T-cell (primary cell): ENCODE data around the gene KCNJ4. TPM values are rescaled to one million over a fixed set of nuclear protein-coding genes. Genes with fewer than 3 reads are reported as not detected.

Experiments used
- ATAC-seq, 4 experiments: fragments of 200-7000 bp in 3 of 4; fragments of 150-1000 bp in 1 of 4; cut with Tn5 transposase; replicated peaks in 1 of 4; 1 replicate in 3 of 4; 2 replicates in 1 of 4; pipeline ENCODE4 v1.10.0; 2021; ENCODE audit warnings: moderate library complexity in 3 of 4, mild to moderate bottlenecking in 2 of 4, moderate number of reproducible peaks in 1 of 4
- CTCF ChIA-PET, 2 donors: fragments of 300-600 bp; sonication (Branson Sonifier 250); formaldehyde crosslinking; loops; one replicate each; lab custom pipeline; 2022; ENCODE audit warnings: antibody characterized with exemption in 2 of 2; lab: Charles Lee
- POLR2A ChIA-PET, 2 donors: fragments of 300-600 bp; sonication (Branson Sonifier 250); formaldehyde crosslinking; loops; one replicate each; lab custom pipeline; 2022; ENCODE audit warnings: antibody characterized with exemption in 2 of 2; lab: Charles Lee
- DNase-seq, 35 experiments: peaks; one replicate each; pipeline versions ENCODE4 v3.0.0 to v3.0.0-alpha.2; 2013 to 2023
- H3K27ac ChIP-seq: one replicate; pipeline ENCODE4 v1.5.1; 2013; ENCODE audit warnings: low read length
- H3K27me3 ChIP-seq, 2 experiments: replicated peaks in 1 of 2; 1 replicate in 1 of 2; 2 replicates in 1 of 2; pipeline versions ENCODE4 v1.6.1 to v1.7.0; 2013; ENCODE audit warnings: low read length in 1 of 2, mixed read lengths in 1 of 2; ENCODE audit not compliant: control insufficient read depth in 2 of 2, insufficient read depth in 2 of 2; ENCODE audit errors: extremely low read depth in 1 of 2
- H3K36me3 ChIP-seq, 2 donors: 1 replicate in 1 of 2; 2 replicates in 1 of 2; pipeline versions ENCODE4 v1.6.1 to v1.7.0; 2013; ENCODE audit warnings: low read length in 1 of 2; ENCODE audit not compliant: control insufficient read depth in 2 of 2, insufficient read depth in 1 of 2; ENCODE audit errors: extremely low read depth in 1 of 2
- H3K4me1 ChIP-seq, 2 experiments: 1 replicate in 1 of 2; 2 replicates in 1 of 2; pipeline versions ENCODE4 v1.6.1 to v1.7.0; 2013; ENCODE audit warnings: low read length in 2 of 2, mixed read lengths in 1 of 2; ENCODE audit not compliant: insufficient read depth in 2 of 2, control insufficient read depth in 1 of 2; ENCODE audit errors: extremely low read depth in 1 of 2
- H3K4me3 ChIP-seq, 2 donors: 1 replicate in 1 of 2; 2 replicates in 1 of 2; pipeline versions ENCODE4 v1.5.1 to v1.7.0; 2013; ENCODE audit warnings: mild to moderate bottlenecking in 2 of 2, low read length in 1 of 2, moderate library complexity in 1 of 2; ENCODE audit not compliant: control insufficient read depth in 1 of 2; ENCODE audit errors: extremely low read depth in 1 of 2
- H3K9me3 ChIP-seq: 2 replicates; pipeline ENCODE4 v1.7.0; 2013
- H3K27ac Mint-ChIP-seq, 2 donors: one replicate each; pipeline ENCODE4 v1.8.0; 2020 to 2021; ENCODE audit warnings: mild to moderate bottlenecking in 2 of 2, mixed read lengths in 2 of 2
- H3K27me3 Mint-ChIP-seq, 2 donors: one replicate each; pipeline ENCODE4 v1.8.0; 2021 to 2022; ENCODE audit warnings: mixed read lengths in 2 of 2
- H3K36me3 Mint-ChIP-seq: one replicate; pipeline ENCODE4 v1.8.0; 2021; ENCODE audit warnings: mixed read lengths
- H3K4me1 Mint-ChIP-seq, 3 donors: one replicate each; pipeline ENCODE4 v1.8.0; 2020 to 2022; ENCODE audit warnings: mixed read lengths in 3 of 3, mild to moderate bottlenecking in 1 of 3
- H3K4me3 Mint-ChIP-seq, 3 donors: one replicate each; pipeline ENCODE4 v1.8.0; 2020 to 2022; ENCODE audit warnings: mild to moderate bottlenecking in 3 of 3, mixed read lengths in 3 of 3, moderate library complexity in 3 of 3
- H3K9me3 Mint-ChIP-seq, 3 donors: one replicate each; pipeline ENCODE4 v1.8.0; 2020 to 2022; ENCODE audit warnings: mixed read lengths in 3 of 3
- WGBS: methylation state at CpG from one replicate; pipeline ENCODE4 v1.1.5; 2013; ENCODE audit warnings: missing lambda C conversion rate; ENCODE audit not compliant: insufficient coverage; 5-methylcytosine and 5-hydroxymethylcytosine counted together
- total RNA-seq, 35 experiments: library from RNA in 6 of 35; stranded (reverse) in 6 of 35; fragments of 120-200 nt in 1 of 35; gene quantifications; one replicate each; pipeline versions ENCODE4 v1.2.1 to v1.2.4 and lab custom pipeline; 2013 to 2026

KCNJ4 gene
- total RNA-seq, 5 donors from 2014 or later (not counting 1 experiment from before 2014, with no cell fraction given), result not detected

DNA sequence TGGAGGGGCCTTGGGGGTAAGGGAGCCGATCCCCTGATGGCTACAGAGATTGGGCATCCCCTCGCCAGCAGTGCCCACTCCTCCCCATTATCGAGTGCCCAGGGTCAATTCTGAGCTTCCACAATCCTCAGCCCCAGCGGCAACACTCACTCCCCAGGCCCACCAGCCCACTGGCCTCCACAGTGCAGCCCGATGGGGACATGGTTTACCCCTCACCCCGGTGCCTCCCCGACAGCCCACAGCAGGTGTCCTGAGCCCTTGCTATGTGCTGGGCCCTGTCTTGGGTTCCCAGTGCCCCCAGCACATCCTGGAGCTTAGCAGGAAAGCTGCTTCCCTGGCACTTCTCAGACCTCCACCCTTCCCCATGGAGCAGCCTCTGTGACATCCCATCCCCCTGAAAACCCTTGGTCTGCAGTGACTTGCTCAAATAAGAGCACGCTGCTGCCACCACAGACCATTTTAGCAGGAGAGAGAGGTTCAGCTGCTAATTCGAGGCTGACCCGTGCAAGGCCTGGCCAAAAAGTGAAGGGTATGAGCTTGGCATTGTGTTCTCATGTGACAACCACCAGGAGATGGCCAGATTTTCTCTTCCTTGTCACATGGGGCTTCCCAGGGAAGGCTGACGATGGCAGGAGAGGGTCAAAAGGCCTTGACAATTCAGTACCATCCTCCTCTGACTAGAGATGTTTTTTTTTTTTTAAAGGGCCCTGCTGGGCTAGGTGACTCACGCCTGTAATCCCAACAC is 23.6 kb downstream of the KCNJ4 start:
- 89% methylated on average over 10 of the region's 12 CpGs for WGBS
- Histone ChIP-seq H3K27me3 (peaks cover 0 to 16% of the 10 kb centered on the region in 2 experiments), H3K36me3 (no peaks in the 10 kb centered on the region), H3K4me3 (no peak overlapping the region), H3K4me1 (no peaks in the 10 kb centered on the region), H3K27ac (no peak overlapping the region), H3K9me3 (no peaks in the 10 kb centered on the region)
- ATAC-seq (no peak), DNase-seq (no peak)
- H3K27ac Mint-ChIP-seq, result no peak overlapping the region
- H3K27me3 Mint-ChIP-seq, result peaks cover 0 to 5% of the 10 kb centered on the region in 2 donors
- ChIA-PET POLR2A (no interaction called here), CTCF (no interaction called here)
- no peak overlapping the region for H3K4me3 Mint-ChIP-seq
- no peaks in the 10 kb centered on the region for H3K9me3 Mint-ChIP-seq
- H3K36me3 Mint-ChIP-seq, result no peaks in the 10 kb centered on the region
- H3K4me1 Mint-ChIP-seq, result no peaks in the 10 kb centered on the region

DNA sequence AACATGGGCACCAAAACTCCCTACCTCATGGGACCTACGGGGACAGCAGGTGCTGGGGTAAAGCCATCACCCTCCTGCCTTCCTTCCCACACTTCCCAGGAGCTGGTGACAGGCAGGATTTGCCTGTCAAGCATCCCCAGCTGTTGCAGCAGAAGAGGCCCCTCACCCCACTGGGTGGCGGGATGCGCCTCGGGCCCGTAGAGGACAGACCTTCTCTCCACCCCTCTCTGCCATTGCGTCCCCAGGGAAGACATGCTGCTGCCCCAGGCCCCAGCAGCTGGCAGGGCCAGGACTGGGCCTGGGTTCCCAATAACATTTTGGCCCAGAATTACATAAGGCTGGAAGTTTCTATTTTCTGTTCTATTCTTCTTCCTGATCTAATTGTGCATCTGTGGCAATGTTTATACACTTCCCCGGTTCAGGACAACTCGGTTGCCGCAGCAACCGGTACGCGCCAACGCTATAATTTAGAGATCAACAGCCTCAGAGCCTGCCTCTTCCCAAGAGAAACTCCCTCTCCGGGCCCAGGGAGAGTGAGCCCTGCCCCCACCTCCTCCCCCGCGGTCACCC is 25.4 kb downstream of the KCNJ4 start:
- H3K4me3 ChIP-seq, result no peak overlapping the region
- CTCF ChIA-PET, result no interaction called here
- no peak overlapping the region for H3K27ac ChIP-seq
- ATAC-seq, result no peak
- H3K4me1 ChIP-seq, result no peaks in the 10 kb centered on the region
- no peak for DNase-seq
- H3K4me1 Mint-ChIP-seq, result no peaks in the 10 kb centered on the region
- POLR2A ChIA-PET, result interaction anchor here in 1 of 2 donors (0.6 kb wide), 1 partner anchor 146 kb away, joined by 10 read pairs; no protein-coding TSS in a partner anchor
- H3K27ac Mint-ChIP-seq, result no peak overlapping the region
- H3K36me3 Mint-ChIP-seq, result no peaks in the 10 kb centered on the region
- H3K4me3 Mint-ChIP-seq, result no peak overlapping the region
- H3K9me3 ChIP-seq, result no peaks in the 10 kb centered on the region
- WGBS, result 81% methylated on average over 11 of the region's 16 CpGs
- no peaks in the 10 kb centered on the region for H3K9me3 Mint-ChIP-seq
- no peaks in the 10 kb centered on the region for H3K36me3 ChIP-seq
- peaks cover 0 to 1% of the 10 kb centered on the region in 2 donors for H3K27me3 Mint-ChIP-seq
- H3K27me3 ChIP-seq, result peaks cover 0 to 13% of the 10 kb centered on the region in 2 experiments

DNA sequence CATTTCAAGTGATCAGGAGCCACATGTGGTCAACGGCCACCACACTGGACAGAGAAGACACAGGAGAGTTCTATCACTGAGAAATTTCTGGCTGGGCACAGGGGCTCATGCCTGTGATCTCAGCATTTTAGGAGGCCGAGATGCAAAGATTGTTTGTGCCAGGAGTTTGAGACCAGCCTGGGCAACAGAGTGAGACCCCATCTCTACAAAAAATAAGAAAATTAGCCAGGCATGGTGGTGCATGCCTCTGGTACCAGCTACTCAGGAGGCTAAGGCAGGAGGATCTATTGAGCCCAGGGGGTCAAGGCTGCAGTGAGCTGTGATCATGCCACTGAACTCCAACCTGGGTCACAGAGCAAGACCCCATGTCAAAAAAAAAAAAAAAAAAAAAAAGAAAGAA is 26.3 kb downstream of the KCNJ4 start:
- DNase-seq (no peak), ATAC-seq (no peak)
- Mint-ChIP-seq H3K27ac (no peak overlapping the region), H3K4me3 (no peak overlapping the region), H3K9me3 (no peaks in the 10 kb centered on the region), H3K27me3 (no peaks in the 10 kb centered on the region), H3K36me3 (no peaks in the 10 kb centered on the region), H3K4me1 (no peaks in the 10 kb centered on the region)
- Histone ChIP-seq H3K4me3 (no peak overlapping the region), H3K4me1 (no peaks in the 10 kb centered on the region), H3K27me3 (peaks cover 0 to 6% of the 10 kb centered on the region in 2 experiments), H3K36me3 (no peaks in the 10 kb centered on the region), H3K27ac (no peak overlapping the region), H3K9me3 (no peaks in the 10 kb centered on the region)
- POLR2A ChIA-PET, result no interaction called here
- WGBS, result 18% methylated on average over 1 of the region's 2 CpGs
- CTCF ChIA-PET, result no interaction called here

DNA sequence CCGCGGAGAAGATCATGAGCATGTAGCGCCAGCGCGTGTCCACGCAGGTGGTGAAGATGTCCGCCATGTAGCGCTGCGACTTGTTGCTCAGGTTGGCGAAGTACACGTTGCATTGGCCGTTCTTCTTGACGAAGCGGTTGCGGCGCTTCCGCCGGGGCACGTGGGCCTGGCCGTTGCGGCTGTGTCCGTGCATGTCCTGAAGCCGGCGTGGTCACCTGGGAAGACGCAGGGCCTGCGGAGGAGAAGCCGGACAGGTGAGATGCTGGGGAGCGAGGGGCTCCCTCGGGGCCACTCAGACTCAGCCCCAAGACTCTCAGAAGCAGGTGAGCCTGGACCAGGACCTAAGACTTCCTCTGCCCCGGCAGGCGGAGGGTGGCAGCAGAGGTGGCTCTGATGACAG is 27.1 kb downstream of the KCNJ4 start:
- H3K4me3 Mint-ChIP-seq, result no peak overlapping the region
- no peaks in the 10 kb centered on the region for H3K9me3 Mint-ChIP-seq
- no peak overlapping the region for H3K27ac ChIP-seq
- H3K27me3 ChIP-seq, result peaks cover 0 to 9% of the 10 kb centered on the region in 2 experiments
- no peaks in the 10 kb centered on the region for H3K9me3 ChIP-seq
- no peaks in the 10 kb centered on the region for H3K36me3 Mint-ChIP-seq
- ATAC-seq, result no peak
- H3K4me1 ChIP-seq, result no peaks in the 10 kb centered on the region
- no peak for DNase-seq
- no peak overlapping the region for H3K4me3 ChIP-seq
- 96% methylated on average over 31 of the region's 31 CpGs for WGBS
- no peaks in the 10 kb centered on the region for H3K4me1 Mint-ChIP-seq
- ChIA-PET CTCF (no interaction called here), POLR2A (no interaction called here)
- no peak overlapping the region for H3K27ac Mint-ChIP-seq
- H3K27me3 Mint-ChIP-seq, result no peaks in the 10 kb centered on the region
- H3K36me3 ChIP-seq, result no peaks in the 10 kb centered on the region

DNA sequence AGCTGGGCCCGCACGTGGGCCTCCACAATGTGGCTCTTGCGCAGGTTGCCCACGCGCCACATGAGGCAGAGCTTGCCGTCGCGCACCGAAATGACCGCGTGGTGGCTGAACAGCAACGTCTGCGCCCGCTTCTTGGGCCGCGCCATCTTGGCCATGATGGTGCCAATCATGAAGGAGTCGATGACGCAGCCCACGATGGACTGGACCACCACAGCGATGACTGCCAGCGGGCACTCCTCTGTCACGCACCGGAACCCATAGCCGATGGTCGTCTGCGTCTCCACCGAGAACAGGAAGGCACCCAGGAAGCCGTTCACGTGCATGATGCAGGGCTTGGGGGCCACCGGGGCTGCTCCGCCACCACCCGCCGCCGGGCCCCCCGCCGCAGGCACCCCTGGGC is 27.5 kb downstream of the KCNJ4 start:
- CTCF ChIA-PET, result no interaction called here
- H3K27me3 ChIP-seq, result peaks cover 0 to 12% of the 10 kb centered on the region in 2 experiments
- H3K4me1 ChIP-seq, result no peaks in the 10 kb centered on the region
- Mint-ChIP-seq H3K27me3 (no peaks in the 10 kb centered on the region), H3K4me1 (no peaks in the 10 kb centered on the region), H3K4me3 (no peak overlapping the region), H3K9me3 (no peaks in the 10 kb centered on the region), H3K27ac (no peak overlapping the region), H3K36me3 (no peaks in the 10 kb centered on the region)
- ATAC-seq, result no peak
- H3K27ac ChIP-seq, result no peak overlapping the region
- H3K36me3 ChIP-seq, result no peaks in the 10 kb centered on the region
- no peak overlapping the region for H3K4me3 ChIP-seq
- DNase-seq, result no peak
- WGBS, result 96% methylated on average over 36 of the region's 36 CpGs
- POLR2A ChIA-PET, result no interaction called here
- no peaks in the 10 kb centered on the region for H3K9me3 ChIP-seq

DNA sequence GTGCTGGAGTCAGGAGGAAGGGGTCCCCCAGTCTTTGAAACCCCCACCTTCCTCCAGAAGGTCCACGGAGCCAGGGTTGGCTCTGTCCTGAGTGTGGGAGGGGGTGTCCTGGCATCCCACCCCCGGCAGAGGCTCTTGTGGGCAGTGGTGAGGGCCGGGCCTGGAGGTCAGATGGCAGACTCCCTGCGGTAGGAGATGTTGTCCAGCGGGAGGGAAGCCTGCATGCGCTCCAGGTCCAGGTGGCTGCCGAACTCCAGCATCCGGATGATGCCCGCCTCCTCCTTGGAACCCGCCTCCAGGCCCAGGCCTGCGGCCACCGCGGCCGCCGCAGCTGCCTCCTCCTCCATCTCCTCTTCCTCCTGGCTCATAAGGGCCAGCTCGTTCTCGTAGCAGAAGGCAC is 28.4 kb downstream of the KCNJ4 start:
- no peaks in the 10 kb centered on the region for H3K27me3 Mint-ChIP-seq
- WGBS, result 91% methylated on average over 6 of the region's 17 CpGs
- no peak overlapping the region for H3K4me3 Mint-ChIP-seq
- no peak overlapping the region for H3K4me3 ChIP-seq
- no peak overlapping the region for H3K27ac Mint-ChIP-seq
- ChIA-PET CTCF (interaction anchor here in 1 of 2 donors (0.6 kb wide), 1 partner anchor 217 kb away, joined by 3 read pairs; no protein-coding TSS in a partner anchor), POLR2A (no interaction called here)
- H3K4me1 ChIP-seq, result no peaks in the 10 kb centered on the region
- H3K27ac ChIP-seq, result no peak overlapping the region
- H3K9me3 Mint-ChIP-seq, result no peaks in the 10 kb centered on the region
- peaks cover 0 to 12% of the 10 kb centered on the region in 2 experiments for H3K27me3 ChIP-seq
- DNase-seq (no peak), ATAC-seq (no peak)
- H3K36me3 ChIP-seq, result no peaks in the 10 kb centered on the region
- H3K9me3 ChIP-seq, result no peaks in the 10 kb centered on the region
- H3K36me3 Mint-ChIP-seq, result no peaks in the 10 kb centered on the region
- H3K4me1 Mint-ChIP-seq, result no peaks in the 10 kb centered on the region
